ENCODE results near the gene CTNS. TPM values are rescaled to one million over a fixed set of nuclear protein-coding genes. Genes with fewer than 3 reads are reported as not detected.

Gene CTNS
- total and polyA plus RNA-seq, 9 donors, result 10.1 to 23.3 (median 14.5) TPM

DNA sequence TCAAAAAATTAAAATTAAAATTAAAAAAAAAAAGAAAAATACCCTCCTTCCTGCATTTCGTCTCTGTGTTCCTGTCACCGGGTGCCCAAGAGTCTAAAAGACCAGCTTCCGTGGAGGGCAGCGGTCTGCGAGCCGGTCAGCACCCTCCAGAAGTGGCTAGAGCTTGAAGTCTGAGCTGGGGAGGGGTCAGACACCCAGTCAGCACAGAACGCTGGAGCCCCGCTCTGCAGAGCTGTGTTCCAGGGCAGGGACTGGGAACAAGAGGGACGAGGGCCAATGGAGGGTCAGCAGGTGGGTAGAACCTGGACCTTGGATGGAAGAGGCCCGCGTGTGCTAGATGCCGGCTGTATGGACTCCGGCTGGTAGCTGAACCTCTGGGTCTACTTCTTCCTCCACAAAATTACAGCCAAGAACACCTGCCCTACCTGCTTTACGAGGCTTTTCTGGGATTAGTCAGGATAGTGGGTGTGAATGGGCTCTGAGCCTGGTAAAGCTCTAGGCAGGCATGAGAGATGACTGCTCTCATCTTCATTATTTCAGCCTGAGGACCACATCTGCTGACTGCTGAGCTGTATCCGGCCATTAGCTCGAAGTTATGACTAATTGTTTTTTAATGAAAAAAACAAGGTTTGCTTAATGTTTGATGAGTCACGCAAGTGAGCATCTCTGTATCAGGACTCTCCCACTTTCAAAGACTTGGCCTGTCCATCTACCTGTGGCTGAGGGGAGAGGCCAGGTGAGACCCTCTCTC lies 33.3 kb upstream of the CTNS start:
- intact Hi-C loops (cut with DNase I), result no loop called here
- WGBS, 3 donors, result 85 to 89% (median 87%) methylated on average over 17 of the region's 17 CpGs
- no peaks in the 10 kb centered on the region for H3K36me3 ChIP-seq

GRCh38 chr17:3603870-3604259 lies 32.7 kb upstream of the CTNS start:
- Histone ChIP-seq H3K27ac (no peak overlapping the region), H3K36me3 (no peaks in the 10 kb centered on the region), H3K4me3 (no peak overlapping the region), H3K27me3 (no peaks in the 10 kb centered on the region), H3K4me1 (ENCODE audit: insufficient read depth) (no peaks in the 10 kb centered on the region), H3K9me3 (no peaks in the 10 kb centered on the region)
- TF ChIP-seq, protein P1, sequence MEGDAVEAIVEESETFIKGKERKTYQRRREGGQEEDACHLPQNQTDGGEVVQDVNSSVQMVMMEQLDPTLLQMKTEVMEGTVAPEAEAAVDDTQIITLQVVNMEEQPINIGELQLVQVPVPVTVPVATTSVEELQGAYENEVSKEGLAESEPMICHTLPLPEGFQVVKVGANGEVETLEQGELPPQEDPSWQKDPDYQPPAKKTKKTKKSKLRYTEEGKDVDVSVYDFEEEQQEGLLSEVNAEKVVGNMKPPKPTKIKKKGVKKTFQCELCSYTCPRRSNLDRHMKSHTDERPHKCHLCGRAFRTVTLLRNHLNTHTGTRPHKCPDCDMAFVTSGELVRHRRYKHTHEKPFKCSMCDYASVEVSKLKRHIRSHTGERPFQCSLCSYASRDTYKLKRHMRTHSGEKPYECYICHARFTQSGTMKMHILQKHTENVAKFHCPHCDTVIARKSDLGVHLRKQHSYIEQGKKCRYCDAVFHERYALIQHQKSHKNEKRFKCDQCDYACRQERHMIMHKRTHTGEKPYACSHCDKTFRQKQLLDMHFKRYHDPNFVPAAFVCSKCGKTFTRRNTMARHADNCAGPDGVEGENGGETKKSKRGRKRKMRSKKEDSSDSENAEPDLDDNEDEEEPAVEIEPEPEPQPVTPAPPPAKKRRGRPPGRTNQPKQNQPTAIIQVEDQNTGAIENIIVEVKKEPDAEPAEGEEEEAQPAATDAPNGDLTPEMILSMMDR (IDR thresholded peaks at IDR 0.05), result no peak
- TF ChIP-seq POLR2A (IDR thresholded peaks at IDR 0.05) (no peak), EP300 (IDR thresholded peaks at IDR 0.05) (no peak)
- DNase-seq, result no peak
- intact Hi-C loops (cut with DNase I), result no loop called here
- WGBS, 3 donors, result 88 to 95% (median 93%) methylated on average over 4 of the region's 4 CpGs

More for the DNA sequence above, 33.3 kb upstream of the CTNS start:
- no peak for DNase-seq
- no peaks in the 10 kb centered on the region for H3K9me3 ChIP-seq
- H3K4me3 ChIP-seq, result no peak overlapping the region
- H3K27me3 ChIP-seq, result no peaks in the 10 kb centered on the region
- H3K4me1 ChIP-seq (ENCODE audit: insufficient read depth), result no peaks in the 10 kb centered on the region
- TF ChIP-seq, protein P1 (IDR thresholded peaks at IDR 0.05), result no peak
- TF ChIP-seq POLR2A (IDR thresholded peaks at IDR 0.05), result no peak
- TF ChIP-seq EP300 (IDR thresholded peaks at IDR 0.05), result no peak
- H3K27ac ChIP-seq, result no peak overlapping the region

- Histone ChIP-seq H3K4me1 (ENCODE audit: insufficient read depth) (no peaks in the 10 kb centered on the region), H3K36me3 (no peaks in the 10 kb centered on the region), H3K4me3 (no peak overlapping the region), H3K9me3 (no peaks in the 10 kb centered on the region), H3K27ac (no peak overlapping the region), H3K27me3 (no peaks in the 10 kb centered on the region)
- no peak for DNase-seq
- TF ChIP-seq EP300 (IDR thresholded peaks at IDR 0.05) (no peak), POLR2A (IDR thresholded peaks at IDR 0.05) (no peak)
- TF ChIP-seq, protein P1 (IDR thresholded peaks at IDR 0.05), result no peak
- 92 to 96% (median 93%) methylated on average over 10 of the region's 10 CpGs for WGBS, 3 donors
- intact Hi-C loops (cut with DNase I), result no loop called here
Measured at GRCh38 chr17:3609689-3610088, 26.9 kb upstream of the CTNS start.

GRCh38 chr17:3610523-3610922 lies 26.0 kb upstream of the CTNS start:
- H3K9me3 ChIP-seq, result no peaks in the 10 kb centered on the region
- H3K4me3 ChIP-seq, result no peak overlapping the region
- no peaks in the 10 kb centered on the region for H3K36me3 ChIP-seq
- no peak for DNase-seq
- H3K27me3 ChIP-seq, result no peaks in the 10 kb centered on the region
- intact Hi-C loops (cut with DNase I), result no loop called here
- H3K27ac ChIP-seq, result no peak overlapping the region
- TF ChIP-seq, protein P1 (IDR thresholded peaks at IDR 0.05), result no peak
- TF ChIP-seq POLR2A (IDR thresholded peaks at IDR 0.05) (no peak), EP300 (IDR thresholded peaks at IDR 0.05) (no peak)
- 75 to 84% (median 82%) methylated on average over 14 of the region's 14 CpGs for WGBS, 3 donors
- H3K4me1 ChIP-seq (ENCODE audit: insufficient read depth), result no peaks in the 10 kb centered on the region
